ENCODE data around the gene HOXA3.

HOXA3 gene

DNA sequence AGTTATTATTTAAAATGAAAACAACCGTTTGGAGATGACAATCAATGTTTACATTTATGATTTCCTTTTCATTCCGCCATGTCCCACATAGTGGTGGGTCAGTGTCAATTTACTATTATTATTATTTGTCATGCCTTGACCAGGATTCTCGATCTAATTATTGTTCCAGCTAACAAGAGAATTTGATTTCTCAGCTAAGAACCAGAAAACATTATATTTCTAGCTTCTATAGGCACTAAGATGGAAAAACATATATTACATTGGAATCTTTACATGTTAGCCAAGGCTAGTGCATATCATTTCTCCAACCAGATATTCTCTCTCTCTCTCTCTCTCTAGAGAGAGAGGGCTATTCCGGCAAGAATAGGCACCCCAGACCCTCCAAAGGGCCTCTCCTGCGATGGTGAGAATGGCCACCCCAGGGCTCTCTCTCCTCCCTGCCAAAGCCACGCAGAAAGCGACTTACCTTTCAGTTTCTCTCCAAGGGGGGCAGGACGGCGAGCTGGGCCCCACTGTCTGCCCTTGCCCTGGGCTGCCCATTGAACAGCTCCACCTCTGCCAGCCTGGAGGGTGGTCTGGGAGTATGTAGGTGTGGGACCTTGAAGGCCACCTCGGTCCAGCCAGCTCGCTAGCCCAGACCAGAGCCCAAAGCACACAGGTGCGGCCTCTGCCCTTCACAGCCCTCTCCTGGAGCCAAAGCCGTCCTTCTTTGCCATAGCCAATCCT, 2.4 kb downstream of the HOXA3 start:
- H3K4me3 ChIP-seq (ENCODE audit: low read depth, low read length) = no peak overlapping the region
- no peak for DNase-seq (ENCODE audit: low read depth)
- no peak for TF ChIP-seq POLR2A (IDR thresholded peaks at IDR 0.05; ENCODE audit: extremely low read depth, insufficient read length)
- TF ChIP-seq, protein P1, sequence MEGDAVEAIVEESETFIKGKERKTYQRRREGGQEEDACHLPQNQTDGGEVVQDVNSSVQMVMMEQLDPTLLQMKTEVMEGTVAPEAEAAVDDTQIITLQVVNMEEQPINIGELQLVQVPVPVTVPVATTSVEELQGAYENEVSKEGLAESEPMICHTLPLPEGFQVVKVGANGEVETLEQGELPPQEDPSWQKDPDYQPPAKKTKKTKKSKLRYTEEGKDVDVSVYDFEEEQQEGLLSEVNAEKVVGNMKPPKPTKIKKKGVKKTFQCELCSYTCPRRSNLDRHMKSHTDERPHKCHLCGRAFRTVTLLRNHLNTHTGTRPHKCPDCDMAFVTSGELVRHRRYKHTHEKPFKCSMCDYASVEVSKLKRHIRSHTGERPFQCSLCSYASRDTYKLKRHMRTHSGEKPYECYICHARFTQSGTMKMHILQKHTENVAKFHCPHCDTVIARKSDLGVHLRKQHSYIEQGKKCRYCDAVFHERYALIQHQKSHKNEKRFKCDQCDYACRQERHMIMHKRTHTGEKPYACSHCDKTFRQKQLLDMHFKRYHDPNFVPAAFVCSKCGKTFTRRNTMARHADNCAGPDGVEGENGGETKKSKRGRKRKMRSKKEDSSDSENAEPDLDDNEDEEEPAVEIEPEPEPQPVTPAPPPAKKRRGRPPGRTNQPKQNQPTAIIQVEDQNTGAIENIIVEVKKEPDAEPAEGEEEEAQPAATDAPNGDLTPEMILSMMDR (IDR thresholded peaks at IDR 0.05; ENCODE audit: low read depth, low read length) = no peak
- TF ChIP-seq, protein P2, sequence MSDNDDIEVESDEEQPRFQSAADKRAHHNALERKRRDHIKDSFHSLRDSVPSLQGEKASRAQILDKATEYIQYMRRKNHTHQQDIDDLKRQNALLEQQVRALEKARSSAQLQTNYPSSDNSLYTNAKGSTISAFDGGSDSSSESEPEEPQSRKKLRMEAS (IDR thresholded peaks at IDR 0.05; ENCODE audit: low read depth, low read length) = no peak

DNA sequence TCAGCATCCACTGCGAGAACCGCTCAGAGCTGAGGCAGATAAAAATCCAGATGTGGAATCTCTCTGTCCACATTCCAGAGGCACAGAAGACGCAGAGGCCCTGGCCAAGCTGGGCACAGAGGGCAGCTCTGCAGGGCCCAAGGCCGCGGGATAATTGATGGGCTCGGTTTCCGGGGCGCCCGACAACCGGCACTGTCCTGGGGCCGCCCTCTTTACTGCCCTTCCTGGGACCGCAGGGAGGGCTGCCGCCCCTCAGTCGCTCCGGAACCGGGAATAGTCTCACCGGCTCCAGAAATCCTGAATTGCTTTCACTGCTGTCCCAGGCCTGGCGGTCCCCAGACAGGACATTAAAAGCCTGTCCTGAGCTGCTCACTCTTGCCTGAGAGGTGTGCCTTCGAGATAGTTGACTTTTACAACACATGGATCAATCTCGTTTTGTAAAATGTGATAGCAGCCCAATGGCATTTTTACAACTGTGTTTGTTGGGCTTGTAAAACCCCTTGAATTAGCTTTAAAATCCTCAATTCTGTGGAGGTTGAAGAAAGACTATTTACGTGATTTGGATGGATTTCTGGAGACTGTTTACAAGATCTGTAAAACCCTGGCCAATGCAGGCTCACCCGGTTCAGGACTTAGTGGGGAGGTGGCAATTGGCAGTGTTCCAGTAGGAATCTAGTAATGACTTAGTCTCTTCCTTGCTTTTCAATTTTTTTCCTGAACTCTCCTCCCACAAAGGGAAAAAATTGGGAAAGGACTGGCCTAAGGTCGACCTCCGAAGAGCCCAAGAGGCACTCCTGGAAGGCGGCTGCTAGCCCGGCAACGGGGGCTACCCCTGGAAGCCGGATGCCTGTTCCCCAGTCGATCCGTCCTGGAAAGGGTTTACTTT, 3.4 kb downstream of the HOXA3 start:
- TF ChIP-seq POLR2A (IDR thresholded peaks at IDR 0.05; ENCODE audit: extremely low read depth, insufficient read length) = no peak
- TF ChIP-seq, protein P1 (IDR thresholded peaks at IDR 0.05; ENCODE audit: low read depth, low read length) = no peak
- TF ChIP-seq, protein P2 (IDR thresholded peaks at IDR 0.05; ENCODE audit: low read depth, low read length) = no peak
- no peak for TF ChIP-seq MYC (IDR thresholded peaks at IDR 0.05; ENCODE audit: low read depth, low read length)
- no peak overlapping the region for H3K4me3 ChIP-seq (ENCODE audit: low read depth, low read length)
- DNase-seq (ENCODE audit: low read depth) = no peak

DNA sequence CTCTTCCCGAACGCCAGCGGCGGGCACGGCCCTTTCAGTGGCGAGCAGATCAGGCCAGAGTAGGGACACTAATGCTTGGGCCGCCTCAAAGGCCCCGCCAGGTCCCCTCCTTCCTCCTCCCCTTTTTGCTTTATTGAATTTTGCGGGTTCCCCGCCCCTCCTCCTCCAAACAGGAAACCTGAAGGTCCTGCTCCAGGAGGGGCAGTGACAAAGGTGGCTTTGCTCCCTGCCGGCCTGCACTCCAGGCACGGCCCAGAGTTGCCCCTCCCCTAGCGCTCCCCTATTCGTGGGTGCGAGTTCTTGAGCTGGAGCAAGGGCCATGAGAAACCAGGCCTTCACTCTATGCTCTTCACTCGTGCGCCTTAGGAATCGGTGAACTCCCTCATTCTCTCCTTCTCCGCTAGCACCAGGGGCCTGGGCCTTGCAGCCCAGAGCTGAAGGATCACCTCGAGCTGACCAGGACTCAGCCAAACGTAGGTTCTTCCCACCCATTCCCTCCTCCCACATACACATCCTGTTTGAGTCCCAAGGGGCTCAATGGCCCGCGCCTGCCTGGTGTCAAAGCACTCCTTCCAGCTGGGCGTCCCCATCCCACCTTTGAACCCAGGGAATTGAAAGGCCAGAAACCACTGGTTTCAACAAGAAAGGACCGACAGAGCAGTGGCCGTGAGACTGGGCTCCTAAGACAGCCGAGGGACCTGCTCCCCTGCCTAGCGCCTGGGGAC, 4.2 kb downstream of the HOXA3 start:
- TF ChIP-seq, protein P2 (IDR thresholded peaks at IDR 0.05; ENCODE audit: low read depth, low read length) = no peak
- TF ChIP-seq, protein P1 (IDR thresholded peaks at IDR 0.05; ENCODE audit: low read depth, low read length) = no peak
- no peak for TF ChIP-seq MYC (IDR thresholded peaks at IDR 0.05; ENCODE audit: low read depth, low read length)
- no peak for TF ChIP-seq POLR2A (IDR thresholded peaks at IDR 0.05; ENCODE audit: extremely low read depth, insufficient read length)
- H3K4me3 ChIP-seq (ENCODE audit: low read depth, low read length) = peak overlapping the region; percentile 13
- DNase-seq (ENCODE audit: low read depth) = peak; percentile 40

DNA sequence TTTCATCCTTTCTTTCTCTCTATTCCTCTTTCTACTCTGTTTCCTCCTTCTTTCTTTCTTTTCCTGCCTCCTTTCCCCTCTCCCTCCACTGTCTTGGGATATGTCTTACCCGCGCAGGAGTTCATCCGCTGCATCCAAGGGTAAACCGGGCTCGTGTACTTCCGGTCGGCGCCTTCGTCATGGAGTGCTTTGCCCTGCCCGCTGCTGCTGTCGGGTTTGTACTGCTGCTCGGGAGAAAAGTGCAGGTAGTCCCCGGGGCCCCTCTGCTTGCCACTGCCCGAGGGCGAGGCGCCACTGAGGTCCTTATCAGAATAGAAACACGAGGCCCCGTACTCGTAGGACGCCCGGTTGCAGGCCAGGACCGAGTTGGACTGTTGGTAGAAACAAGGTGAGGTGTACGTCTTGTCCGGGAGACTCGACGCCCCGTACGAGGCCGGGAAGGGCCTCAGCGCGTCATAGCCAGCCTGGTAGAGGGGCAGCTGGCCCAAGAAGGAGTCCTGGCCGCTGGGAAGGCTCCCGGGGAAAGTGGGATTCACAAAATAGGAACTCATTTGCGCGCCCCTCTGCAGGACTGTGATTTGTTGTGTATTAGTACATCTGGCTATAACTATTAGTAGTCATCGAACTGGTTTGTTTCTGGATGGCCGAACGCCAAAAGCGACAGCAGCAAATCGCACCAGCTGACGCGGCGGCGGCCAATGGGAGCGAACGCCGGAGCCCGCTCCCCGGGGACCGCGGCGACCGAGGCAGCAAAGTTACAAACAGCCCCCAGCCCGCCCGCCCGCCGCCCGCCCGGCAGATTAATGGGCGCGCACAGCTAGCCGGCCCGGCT, 5.0 kb downstream of the HOXA3 start, which contains the start of gene HOXA6:
HOXA6 (minus strand) TSS at position 576 of the 832 bp plus-strand sequence; CDS start at position 551, 25 bp downstream.
- TF ChIP-seq MYC (IDR thresholded peaks at IDR 0.05; ENCODE audit: low read depth, low read length) (no peak), POLR2A (IDR thresholded peaks at IDR 0.05; ENCODE audit: extremely low read depth, insufficient read length) (no peak)
- TF ChIP-seq, protein P1 (IDR thresholded peaks at IDR 0.05; ENCODE audit: low read depth, low read length) = no peak
- TF ChIP-seq, protein P2 (IDR thresholded peaks at IDR 0.05; ENCODE audit: low read depth, low read length) = no peak
- DNase-seq (ENCODE audit: low read depth) = no peak
- peak within 1 kb of the TSS; percentile 13 for H3K4me3 ChIP-seq (ENCODE audit: low read depth, low read length)

Measured in NB4 (cell line).